Measurements from ENCODE around the gene SYCP2L. TPM values are rescaled to one million over a fixed set of nuclear protein-coding genes. Genes with fewer than 3 reads are reported as not detected.

SYCP2L gene
- total RNA-seq, 1 donor from 2014 or later: 12.5 TPM

- Histone ChIP-seq H3K9ac (no peak overlapping the region), H3F3A (ENCODE audit: low read depth) (peaks cover 35% of the 10 kb centered on the region), H3K9me3 (ENCODE audit: low read depth) (peaks cover 7% of the 10 kb centered on the region), H3K4me3 (peak overlapping the region; percentile 72), H4K20me1 (ENCODE audit: low read depth) (no peaks in the 10 kb centered on the region), H2AFZ (replicated peaks) (peak overlapping the region; percentile 59), H3K4me2 (peak overlapping the region; percentile 93), H3K27ac (no peak overlapping the region), H3K79me2 (ENCODE audit: low read depth) (peaks cover 20% of the 10 kb centered on the region), H3K36me3 (no peaks in the 10 kb centered on the region), H3K27me3 (peaks cover 14% of the 10 kb centered on the region), H3K4me1 (peaks cover 21% of the 10 kb centered on the region)
- peaks cover 5% of the 10 kb centered on the region for H3K9me3 Mint-ChIP-seq
- TF ChIP-seq CTCF (IDR thresholded peaks at IDR 0.05) (no peak), EZH2 (IDR thresholded peaks at IDR 0.05) (no peak), EZH2phosphoT487 (IDR thresholded peaks at IDR 0.05) (no peak)
- H3K4me1 Mint-ChIP-seq: peaks cover 17% of the 10 kb centered on the region
- H3K4me3 Mint-ChIP-seq: peak overlapping the region; percentile 92
- H3K27me3 Mint-ChIP-seq (ENCODE audit: insufficient read depth, low read depth): peaks cover 5% of the 10 kb centered on the region
- no peak overlapping the region for H3K27ac Mint-ChIP-seq
- H3K36me3 Mint-ChIP-seq: no peaks in the 10 kb centered on the region
- DNase-seq (ENCODE audit: low spot score): no peak
Measured at GRCh38 chr6:10838794-10839333, 48.0 kb upstream of the SYCP2L start.

GRCh38 chr6:10843554-10843953, 43.3 kb upstream of the SYCP2L start:
- Histone ChIP-seq H3K27me3 (peaks cover 14% of the 10 kb centered on the region), H3K9ac (no peak overlapping the region), H3K79me2 (ENCODE audit: low read depth) (no peaks in the 10 kb centered on the region), H3K4me1 (peaks cover 3% of the 10 kb centered on the region), H3K27ac (no peak overlapping the region), H3K4me2 (no peak overlapping the region), H3F3A (ENCODE audit: low read depth) (peaks cover 3% of the 10 kb centered on the region), H3K9me3 (ENCODE audit: low read depth) (no peaks in the 10 kb centered on the region), H4K20me1 (ENCODE audit: low read depth) (no peaks in the 10 kb centered on the region), H2AFZ (replicated peaks) (no peak overlapping the region), H3K4me3 (no peak overlapping the region), H3K36me3 (no peaks in the 10 kb centered on the region)
- Mint-ChIP-seq H3K4me1 (peaks cover 5% of the 10 kb centered on the region), H3K4me3 (no peak overlapping the region), H3K36me3 (no peaks in the 10 kb centered on the region), H3K9me3 (peaks cover 5% of the 10 kb centered on the region), H3K27ac (no peak overlapping the region), H3K27me3 (ENCODE audit: insufficient read depth, low read depth) (peaks cover 5% of the 10 kb centered on the region)
- no peak for DNase-seq (ENCODE audit: low spot score)
- TF ChIP-seq EZH2phosphoT487 (IDR thresholded peaks at IDR 0.05) (no peak), EZH2 (IDR thresholded peaks at IDR 0.05) (no peak), CTCF (IDR thresholded peaks at IDR 0.05) (no peak)

GRCh38 chr6:10847684-10848083, 39.2 kb upstream of the SYCP2L start:
- H3K4me1 Mint-ChIP-seq: no peaks in the 10 kb centered on the region
- peaks cover 7% of the 10 kb centered on the region for H3K27me3 Mint-ChIP-seq (ENCODE audit: insufficient read depth, low read depth)
- Histone ChIP-seq H2AFZ (replicated peaks) (no peak overlapping the region), H3K36me3 (no peaks in the 10 kb centered on the region), H4K20me1 (ENCODE audit: low read depth) (no peaks in the 10 kb centered on the region), H3K4me2 (no peak overlapping the region), H3K4me1 (no peaks in the 10 kb centered on the region), H3K9me3 (ENCODE audit: low read depth) (no peaks in the 10 kb centered on the region), H3K79me2 (ENCODE audit: low read depth) (no peaks in the 10 kb centered on the region), H3K27ac (no peak overlapping the region), H3K9ac (no peak overlapping the region), H3K4me3 (no peak overlapping the region), H3K27me3 (no peaks in the 10 kb centered on the region), H3F3A (ENCODE audit: low read depth) (no peaks in the 10 kb centered on the region)
- H3K4me3 Mint-ChIP-seq: no peak overlapping the region
- peak; percentile 42 for TF ChIP-seq CTCF (IDR thresholded peaks at IDR 0.05)
- TF ChIP-seq EZH2phosphoT487 (IDR thresholded peaks at IDR 0.05): no peak
- H3K9me3 Mint-ChIP-seq: peaks cover 5% of the 10 kb centered on the region
- no peaks in the 10 kb centered on the region for H3K36me3 Mint-ChIP-seq
- DNase-seq (ENCODE audit: low spot score): no peak
- H3K27ac Mint-ChIP-seq: no peak overlapping the region

All from neural progenitor cell (in vitro differentiated cells).